Measurements from ENCODE around the gene GAREM1.
"Not testable (repeated sequence)": the region's sequence is repeated elsewhere in the genome, so short reads cannot be mapped to it uniquely, and the experiment has no call there.

Gene GAREM1

GRCh38 chr18:32257084-32257785 is 213.4 kb downstream of the GAREM1 start:
- in situ Hi-C loops (cut with HindIII; ENCODE audit: low pct_ligation_motif_present, low pct_unique_long_range_greater_than_20kb, low sequenced_read_pairs) = no loop called here

GRCh38 chr18:32255570-32255969 is 215.1 kb downstream of the GAREM1 start:
- in situ Hi-C loops (cut with HindIII; ENCODE audit: low pct_ligation_motif_present, low pct_unique_long_range_greater_than_20kb, low sequenced_read_pairs) = no loop called here
- DNase-seq = no peak

More at GRCh38 chr18:32257084-32257785, 213.4 kb downstream of the GAREM1 start:
- no peak for DNase-seq

GRCh38 chr18:32252141-32252860 is 218.4 kb downstream of the GAREM1 start:
- in situ Hi-C loops (cut with HindIII; ENCODE audit: low pct_ligation_motif_present, low pct_unique_long_range_greater_than_20kb, low sequenced_read_pairs) = no loop called here
- no peak for DNase-seq

- in situ Hi-C loops (cut with HindIII; ENCODE audit: low pct_ligation_motif_present, low pct_unique_long_range_greater_than_20kb, low sequenced_read_pairs) = no loop called here
- DNase-seq = no peak
Measured at GRCh38 chr18:32251466-32251865, 219.2 kb downstream of the GAREM1 start.

- in situ Hi-C loops (cut with HindIII; ENCODE audit: low pct_ligation_motif_present, low pct_unique_long_range_greater_than_20kb, low sequenced_read_pairs) = no loop called here
- DNase-seq = no peak
Measured at GRCh38 chr18:32249147-32249929, 221.3 kb downstream of the GAREM1 start.

- no peak for DNase-seq
Measured at GRCh38 chr18:32244881-32245280, 225.8 kb downstream of the GAREM1 start.

GRCh38 chr18:32243358-32243757 is 227.3 kb downstream of the GAREM1 start:
- in situ Hi-C loops (cut with HindIII; ENCODE audit: low pct_ligation_motif_present, low pct_unique_long_range_greater_than_20kb, low sequenced_read_pairs) = no loop called here
- no peak for DNase-seq

More at GRCh38 chr18:32244881-32245280, 225.8 kb downstream of the GAREM1 start:
- in situ Hi-C loops (cut with HindIII; ENCODE audit: low pct_ligation_motif_present, low pct_unique_long_range_greater_than_20kb, low sequenced_read_pairs) = no loop called here

GRCh38 chr18:32242395-32242794 is 228.3 kb downstream of the GAREM1 start:
- in situ Hi-C loops (cut with HindIII; ENCODE audit: low pct_ligation_motif_present, low pct_unique_long_range_greater_than_20kb, low sequenced_read_pairs) = no loop called here
- DNase-seq = no peak

- no peak for DNase-seq
- in situ Hi-C loops (cut with HindIII; ENCODE audit: low pct_ligation_motif_present, low pct_unique_long_range_greater_than_20kb, low sequenced_read_pairs) = no loop called here
Measured at GRCh38 chr18:32238635-32239268, 231.9 kb downstream of the GAREM1 start.

GRCh38 chr18:32237049-32237448 is 233.6 kb downstream of the GAREM1 start:
- DNase-seq = no peak
- in situ Hi-C loops (cut with HindIII; ENCODE audit: low pct_ligation_motif_present, low pct_unique_long_range_greater_than_20kb, low sequenced_read_pairs) = no loop called here

- not testable (repeated sequence) for DNase-seq
Measured at GRCh38 chr18:32233348-32233747, 237.3 kb downstream of the GAREM1 start.

GRCh38 chr18:32219431-32220018 is 251.2 kb downstream of the GAREM1 start:
- DNase-seq = no peak

More at GRCh38 chr18:32233348-32233747, 237.3 kb downstream of the GAREM1 start:
- in situ Hi-C loops (cut with HindIII; ENCODE audit: low pct_ligation_motif_present, low pct_unique_long_range_greater_than_20kb, low sequenced_read_pairs) = not testable (repeated sequence)

GRCh38 chr18:32216390-32216789 is 254.3 kb downstream of the GAREM1 start:
- DNase-seq = no peak
- in situ Hi-C loops (cut with HindIII; ENCODE audit: low pct_ligation_motif_present, low pct_unique_long_range_greater_than_20kb, low sequenced_read_pairs) = no loop called here

More at GRCh38 chr18:32219431-32220018, 251.2 kb downstream of the GAREM1 start:
- in situ Hi-C loops (cut with HindIII; ENCODE audit: low pct_ligation_motif_present, low pct_unique_long_range_greater_than_20kb, low sequenced_read_pairs) = no loop called here

GRCh38 chr18:32213693-32214092 is 257.0 kb downstream of the GAREM1 start:
- no peak for DNase-seq
- in situ Hi-C loops (cut with HindIII; ENCODE audit: low pct_ligation_motif_present, low pct_unique_long_range_greater_than_20kb, low sequenced_read_pairs) = no loop called here
